HG03457 (cell line): ENCODE results near the gene FOXO4.
"Not testable (repeated sequence)": the region's sequence is repeated elsewhere in the genome, so short reads cannot be mapped to it uniquely, and the experiment has no call there.

Experiments
- ATAC-seq: cut with Tn5 transposase; IDR thresholded peaks from one replicate; pipeline ENCODE4 v1.9.1; 2021; ENCODE audit warnings: moderate number of reproducible peaks; ENCODE audit not compliant: unreplicated experiment

The FOXO4 gene

GRCh38 chrX:71095555-71095980 lies at the start of gene FOXO4:
Gene FOXO4 (plus strand): TSS chrX:71095851. CDS start chrX:71096529, 678 bp downstream.
- ATAC-seq: peak; percentile 84

GRCh38 chrX:71047891-71048290 lies 47.8 kb upstream of the FOXO4 start:
- ATAC-seq: not testable (repeated sequence)

GRCh38 chrX:71052721-71053120 lies 42.9 kb upstream of the FOXO4 start:
- no peak for ATAC-seq

GRCh38 chrX:71053217-71053621 lies 42.4 kb upstream of the FOXO4 start:
- no peak for ATAC-seq

GRCh38 chrX:71056867-71057266 lies 38.8 kb upstream of the FOXO4 start:
- no peak for ATAC-seq

- ATAC-seq: no peak
Measured at GRCh38 chrX:71057848-71058530, 37.7 kb upstream of the FOXO4 start.

GRCh38 chrX:71060127-71060526 lies 35.5 kb upstream of the FOXO4 start:
- no peak for ATAC-seq

GRCh38 chrX:71067089-71067488 lies 28.6 kb upstream of the FOXO4 start:
- no peak for ATAC-seq

GRCh38 chrX:71067712-71068043 lies 28.0 kb upstream of the FOXO4 start:
- no peak for ATAC-seq

- ATAC-seq: peak; percentile 90
Measured at GRCh38 chrX:71068044-71068918, 27.4 kb upstream of the FOXO4 start, which contains the start of gene SNX12. Gene SNX12 (minus strand): TSS chrX:71068334. CDS start chrX:71068306, 28 bp downstream.

- ATAC-seq: no peak
Measured at GRCh38 chrX:71070531-71070930, 25.1 kb upstream of the FOXO4 start.

- ATAC-seq: no peak
Measured at GRCh38 chrX:71081330-71082123, 14.1 kb upstream of the FOXO4 start.

- ATAC-seq: no peak
Measured at GRCh38 chrX:71082124-71082647, 13.5 kb upstream of the FOXO4 start.

- no peak for ATAC-seq
Measured at GRCh38 chrX:71082822-71083221, 12.8 kb upstream of the FOXO4 start.

- ATAC-seq: no peak
Measured at GRCh38 chrX:71085900-71086299, 9.8 kb upstream of the FOXO4 start.

GRCh38 chrX:71091263-71091662 lies 4.4 kb upstream of the FOXO4 start:
- no peak for ATAC-seq

- ATAC-seq: no peak
Measured at GRCh38 chrX:71095033-71095432, 618 bp upstream of the FOXO4 start.

- ATAC-seq: no peak
Measured at GRCh38 chrX:71095981-71096759, 519 bp downstream of the FOXO4 start.

- no peak for ATAC-seq
Measured at GRCh38 chrX:71096760-71097032, 1.0 kb downstream of the FOXO4 start.

- ATAC-seq: no peak
Measured at GRCh38 chrX:71098302-71098701, 2.7 kb downstream of the FOXO4 start.
